H1 (cell line): ENCODE measurements around the gene MAPK8IP1.

Source experiments
- ASH2L ChIP-seq: fragments of 200-600, 300-600 bp; sonication (generic); IDR thresholded peaks from one replicate; pipeline ENCODE4 v1.7.1; 2017; ENCODE audit warnings: low read length
- BRCA1 ChIP-seq: IDR thresholded peaks from 2 replicates; pipeline ENCODE4 v1.6.1; 2012; ENCODE audit warnings: low read depth, low read length, improper control_type of control experiment
- CBX8 ChIP-seq: fragments of 300-800, 300-1000 bp; sonication (generic); IDR thresholded peaks from 2 replicates; pipeline ENCODE4 v1.7.1; 2016; ENCODE audit warnings: low read depth, low read length, borderline replicate concordance
- FOSL1 ChIP-seq: IDR thresholded peaks from 2 replicates; pipeline ENCODE4 v1.6.1; 2011; ENCODE audit warnings: mild to moderate bottlenecking, low read depth, low read length, moderate library complexity; ENCODE audit not compliant: insufficient read depth
- KDM5A ChIP-seq: fragments of 200-600 bp; IDR thresholded peaks from 2 replicates; pipeline ENCODE4 v1.7.1; 2012; ENCODE audit warnings: mild to moderate bottlenecking, low read length, inconsistent platforms, mixed read lengths
- POLR2A ChIP-seq, 2 experiments: IDR thresholded peaks; 1 replicate in 1 of 2; 2 replicates in 1 of 2; pipeline ENCODE4 v1.6.1; 2011; ENCODE audit warnings: low read depth in 2 of 2, low read length in 2 of 2, mild to moderate bottlenecking in 2 of 2; ENCODE audit errors: control extremely low read depth in 1 of 2
- RAD21 ChIP-seq, 2 experiments: IDR thresholded peaks in 1 of 2; conservative IDR thresholded peaks in 1 of 2; 2 replicates each; pipeline ENCODE4 v1.6.1; 2011; ENCODE audit warnings: low read depth in 2 of 2, low read length in 2 of 2, improper control_type of control experiment in 1 of 2, inconsistent platforms in 1 of 2, mild to moderate bottlenecking in 1 of 2, moderate library complexity in 1 of 2
- SP1 ChIP-seq: IDR thresholded peaks from 2 replicates; pipeline ENCODE4 v1.6.1; 2011; ENCODE audit warnings: low read depth, low read length
- SP4 ChIP-seq: IDR thresholded peaks from 2 replicates; pipeline ENCODE4 v1.6.1; 2012; ENCODE audit warnings: low read length, inconsistent platforms
- TAF1 ChIP-seq: IDR thresholded peaks from 2 replicates; pipeline ENCODE4 v1.6.1; 2011; ENCODE audit warnings: mild to moderate bottlenecking, low read depth, low read length
- TCF12 ChIP-seq: IDR thresholded peaks from 2 replicates; pipeline ENCODE4 v1.6.1; 2011; ENCODE audit warnings: low read depth, mild to moderate bottlenecking, low read length
- TF ChIP-seq, protein P1 (sequence below), 3 experiments: IDR thresholded peaks; 1 replicate in 2 of 3; 2 replicates in 1 of 3; pipeline versions ENCODE4 v1.5.1 to v1.6.1; 2011; ENCODE audit warnings: low read length in 3 of 3, mild to moderate bottlenecking in 3 of 3, inconsistent platforms in 2 of 3, low read depth in 1 of 3, moderate library complexity in 1 of 3; ENCODE audit not compliant: insufficient read depth in 1 of 3; ENCODE audit errors: control extremely low read depth in 1 of 3
- TF ChIP-seq, protein P2 (sequence below): IDR thresholded peaks from 2 replicates; pipeline ENCODE4 v1.6.1; 2012; ENCODE audit warnings: inconsistent platforms
- TF ChIP-seq, protein P3 (sequence below): IDR thresholded peaks from 2 replicates; pipeline ENCODE4 v1.6.1; 2011; ENCODE audit warnings: low read length, improper control_type of control experiment

DNA sequence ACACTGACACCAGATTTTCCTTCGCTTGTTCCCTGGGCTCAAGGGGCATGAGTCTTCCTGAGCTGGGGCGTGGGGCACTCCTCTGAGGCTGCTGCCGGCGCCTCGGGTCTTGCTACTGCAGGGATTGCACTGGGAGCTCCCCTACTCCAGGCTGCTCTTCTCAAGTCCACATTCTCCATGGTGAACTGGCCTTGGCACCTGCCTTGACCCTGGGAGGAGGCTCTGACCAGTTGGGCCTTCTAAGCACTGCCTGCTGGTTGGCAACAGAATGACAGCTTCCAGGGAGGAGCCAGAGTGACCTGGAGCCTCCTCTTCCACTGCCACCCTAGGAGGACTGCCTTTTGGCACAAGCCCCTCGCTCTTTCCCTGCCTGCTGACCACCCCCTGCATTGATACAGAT, 12.1 kb downstream of the MAPK8IP1 start:
- TF ChIP-seq, protein P1, sequence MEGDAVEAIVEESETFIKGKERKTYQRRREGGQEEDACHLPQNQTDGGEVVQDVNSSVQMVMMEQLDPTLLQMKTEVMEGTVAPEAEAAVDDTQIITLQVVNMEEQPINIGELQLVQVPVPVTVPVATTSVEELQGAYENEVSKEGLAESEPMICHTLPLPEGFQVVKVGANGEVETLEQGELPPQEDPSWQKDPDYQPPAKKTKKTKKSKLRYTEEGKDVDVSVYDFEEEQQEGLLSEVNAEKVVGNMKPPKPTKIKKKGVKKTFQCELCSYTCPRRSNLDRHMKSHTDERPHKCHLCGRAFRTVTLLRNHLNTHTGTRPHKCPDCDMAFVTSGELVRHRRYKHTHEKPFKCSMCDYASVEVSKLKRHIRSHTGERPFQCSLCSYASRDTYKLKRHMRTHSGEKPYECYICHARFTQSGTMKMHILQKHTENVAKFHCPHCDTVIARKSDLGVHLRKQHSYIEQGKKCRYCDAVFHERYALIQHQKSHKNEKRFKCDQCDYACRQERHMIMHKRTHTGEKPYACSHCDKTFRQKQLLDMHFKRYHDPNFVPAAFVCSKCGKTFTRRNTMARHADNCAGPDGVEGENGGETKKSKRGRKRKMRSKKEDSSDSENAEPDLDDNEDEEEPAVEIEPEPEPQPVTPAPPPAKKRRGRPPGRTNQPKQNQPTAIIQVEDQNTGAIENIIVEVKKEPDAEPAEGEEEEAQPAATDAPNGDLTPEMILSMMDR (IDR thresholded peaks at IDR 0.05; ENCODE audit: control extremely low read depth in 1 of 3, insufficient read depth in 1 of 3, low read depth in 1 of 3, low read length in 3 of 3) = peak in 1 of 3 experiments; percentile 4; a peak in 1 of 4 replicates
- TF ChIP-seq BRCA1 (no peak), RAD21 (IDR thresholded peaks at IDR 0.05 in 1 of 2, conservative IDR thresholded peaks at IDR 0.05 in 1 of 2; ENCODE audit: low read depth in 2 of 2, low read length in 2 of 2) (no peak), TAF1 (no peak), POLR2A (IDR thresholded peaks at IDR 0.05; ENCODE audit: control extremely low read depth in 1 of 2, low read depth in 2 of 2, low read length in 2 of 2) (no peak), ASH2L (no peak), FOSL1 (no peak), SP4 (no peak), SP1 (no peak), KDM5A (no peak), CBX8 (no peak), TCF12 (no peak)
- TF ChIP-seq, protein P2, sequence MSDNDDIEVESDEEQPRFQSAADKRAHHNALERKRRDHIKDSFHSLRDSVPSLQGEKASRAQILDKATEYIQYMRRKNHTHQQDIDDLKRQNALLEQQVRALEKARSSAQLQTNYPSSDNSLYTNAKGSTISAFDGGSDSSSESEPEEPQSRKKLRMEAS = no peak
- TF ChIP-seq, protein P3, sequence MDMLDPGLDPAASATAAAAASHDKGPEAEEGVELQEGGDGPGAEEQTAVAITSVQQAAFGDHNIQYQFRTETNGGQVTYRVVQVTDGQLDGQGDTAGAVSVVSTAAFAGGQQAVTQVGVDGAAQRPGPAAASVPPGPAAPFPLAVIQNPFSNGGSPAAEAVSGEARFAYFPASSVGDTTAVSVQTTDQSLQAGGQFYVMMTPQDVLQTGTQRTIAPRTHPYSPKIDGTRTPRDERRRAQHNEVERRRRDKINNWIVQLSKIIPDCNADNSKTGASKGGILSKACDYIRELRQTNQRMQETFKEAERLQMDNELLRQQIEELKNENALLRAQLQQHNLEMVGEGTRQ = no peak
